ENCODE data around the gene PDSS2. TPM values are rescaled to one million over a fixed set of nuclear protein-coding genes. Genes with fewer than 3 reads are reported as not detected.

Gene PDSS2
- polyA plus RNA-seq, 1 of the 3 experiments (the other 2 are of a cell fraction) = 5.6 TPM

GRCh38 chr6:107180099-107180498 is 279.3 kb downstream of the PDSS2 start:
- Histone ChIP-seq H3K9me3 (no peaks in the 10 kb centered on the region), H3K4me2 (no peak overlapping the region), H3K4me1 (ENCODE audit: control insufficient read depth in 1 of 2, insufficient read depth in 2 of 2, low read depth in 1 of 2, low read length in 1 of 2) (peaks cover 0 to 2% of the 10 kb centered on the region in 2 experiments; a peak in 1 of 4 replicates), H3K9ac (no peak overlapping the region), H3K4me3 (ENCODE audit: low read depth in 2 of 2, low read length in 1 of 2) (no peak overlapping the region), H3K36me3 (replicated peaks in 1 of 2; ENCODE audit: control insufficient read depth in 1 of 2, insufficient read depth in 2 of 2, low read length in 1 of 2) (no peaks in the 10 kb centered on the region), H3K27ac (ENCODE audit: low read depth in 2 of 2, low read length in 1 of 2) (no peak overlapping the region), H3K79me2 (ENCODE audit: insufficient read depth) (no peaks in the 10 kb centered on the region), H2AFZ (ENCODE audit: low read depth) (no peak overlapping the region), H3F3A (replicated peaks; ENCODE audit: insufficient read depth) (no peaks in the 10 kb centered on the region), H4K20me1 (ENCODE audit: insufficient read depth) (no peaks in the 10 kb centered on the region), H3K9me2 (no peaks in the 10 kb centered on the region), H3K27me3 (ENCODE audit: insufficient read depth) (no peaks in the 10 kb centered on the region)
- 67% methylated on average over 2 of the region's 2 CpGs for WGBS (ENCODE audit: low lambda C conversion rate)
- CTCF ChIA-PET = interaction anchor here (1.1 to 1.5 kb wide), 2 partner anchors 10 to 138 kb away, joined by 3 to 5 read pairs; no protein-coding TSS in a partner anchor
- TF ChIP-seq CHD2 (IDR thresholded peaks at IDR 0.05; ENCODE audit: low read length, partially characterized antibody) (no peak), MEF2A (IDR thresholded peaks at IDR 0.05; ENCODE audit: borderline replicate concordance, low read depth) (no peak), FOXJ3 (CRISPR knock-in tag; IDR thresholded peaks at IDR 0.05) (0 out of 2 replicates have a peak, but pooled peaks have one; percentile 23), TEAD4 (IDR thresholded peaks at IDR 0.05; ENCODE audit: borderline replicate concordance, insufficient read depth) (no peak), PBX3 (IDR thresholded peaks at IDR 0.05) (no peak), NRF1 (IDR thresholded peaks at IDR 0.05; ENCODE audit: low read depth, low read length) (no peak), GABPA (IDR thresholded peaks at IDR 0.05; ENCODE audit: low read depth) (no peak), NFIC (IDR thresholded peaks at IDR 0.05; ENCODE audit: borderline replicate concordance) (no peak), GATA2 (CRISPR knock-in tag; IDR thresholded peaks at IDR 0.05) (peak; percentile 89), RCOR1 (IDR thresholded peaks at IDR 0.05; ENCODE audit: low read length) (peak; percentile 76), JUND (IDR thresholded peaks at IDR 0.05) (no peak), EP300 (IDR thresholded peaks at IDR 0.05; ENCODE audit: borderline replicate concordance in 1 of 2, low read depth in 1 of 2, low read length in 1 of 2) (peak in 1 of 2 experiments; percentile 81; a peak in 2 of 4 replicates), ZBTB33 (IDR thresholded peaks at IDR 0.05; ENCODE audit: borderline replicate concordance, low read depth) (no peak), RXRA (IDR thresholded peaks at IDR 0.05; ENCODE audit: borderline replicate concordance, low read depth) (no peak), TAF1 (IDR thresholded peaks at IDR 0.05; ENCODE audit: borderline replicate concordance, low read depth, low read length) (no peak), CTCF (IDR thresholded peaks at IDR 0.05) (no peak), USF1 (IDR thresholded peaks at IDR 0.05; ENCODE audit: borderline replicate concordance, low read depth) (no peak), YY1 (IDR thresholded peaks at IDR 0.05; ENCODE audit: low read depth) (no peak), EZH2phosphoT487 (IDR thresholded peaks at IDR 0.05; ENCODE audit: borderline replicate concordance, low read depth) (no peak), POLR2AphosphoS5 (IDR thresholded peaks at IDR 0.05; ENCODE audit: low read depth, low read length) (no peak)
- DNase-seq = peak; percentile 47
- POLR2A ChIA-PET = no interaction called here
